ENCODE data around the gene KCTD7.
"Not testable (repeated sequence)": the region's sequence is repeated elsewhere in the genome, so short reads cannot be mapped to it uniquely, and the experiment has no call there.

- TF ChIP-seq, protein P1, sequence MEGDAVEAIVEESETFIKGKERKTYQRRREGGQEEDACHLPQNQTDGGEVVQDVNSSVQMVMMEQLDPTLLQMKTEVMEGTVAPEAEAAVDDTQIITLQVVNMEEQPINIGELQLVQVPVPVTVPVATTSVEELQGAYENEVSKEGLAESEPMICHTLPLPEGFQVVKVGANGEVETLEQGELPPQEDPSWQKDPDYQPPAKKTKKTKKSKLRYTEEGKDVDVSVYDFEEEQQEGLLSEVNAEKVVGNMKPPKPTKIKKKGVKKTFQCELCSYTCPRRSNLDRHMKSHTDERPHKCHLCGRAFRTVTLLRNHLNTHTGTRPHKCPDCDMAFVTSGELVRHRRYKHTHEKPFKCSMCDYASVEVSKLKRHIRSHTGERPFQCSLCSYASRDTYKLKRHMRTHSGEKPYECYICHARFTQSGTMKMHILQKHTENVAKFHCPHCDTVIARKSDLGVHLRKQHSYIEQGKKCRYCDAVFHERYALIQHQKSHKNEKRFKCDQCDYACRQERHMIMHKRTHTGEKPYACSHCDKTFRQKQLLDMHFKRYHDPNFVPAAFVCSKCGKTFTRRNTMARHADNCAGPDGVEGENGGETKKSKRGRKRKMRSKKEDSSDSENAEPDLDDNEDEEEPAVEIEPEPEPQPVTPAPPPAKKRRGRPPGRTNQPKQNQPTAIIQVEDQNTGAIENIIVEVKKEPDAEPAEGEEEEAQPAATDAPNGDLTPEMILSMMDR (IDR thresholded peaks at IDR 0.05), result not testable (repeated sequence)
- TF ChIP-seq POLR2A (IDR thresholded peaks at IDR 0.05; ENCODE audit: low read depth); EP300 (IDR thresholded peaks at IDR 0.05); POLR2AphosphoS5 (IDR thresholded peaks at IDR 0.05): not testable (repeated sequence)
Measured at GRCh38 chr7:66635982-66636546, 7.4 kb downstream of the KCTD7 start.

Data from esophagus muscularis mucosa (tissue), 4 donors.